Psoas muscle (tissue), 8 donors: ENCODE data around the gene STT3B. TPM values are rescaled to one million over a fixed set of nuclear protein-coding genes. Genes with fewer than 3 reads are reported as not detected.
A peak's percentile ranks its signal among the peaks of the same experiment; 100 is the strongest.

Source experiments
- ATAC-seq, 4 donors: fragments of 200-7000 bp; cut with Tn5 transposase; one replicate each; pipeline ENCODE4 v1.9.1; 2020; ENCODE audit warnings: moderate library complexity in 3 of 4, mild to moderate bottlenecking in 2 of 4
- DNase-seq, 2 donors: peaks; one replicate each; pipeline ENCODE4 v3.0.0-alpha.2; 2020
- H3K27ac ChIP-seq: fragments of 200-600 bp; one replicate; pipeline ENCODE4 v1.8.0; 2022
- H3K27me3 ChIP-seq, 3 donors: fragments of 200-600 bp in 1 of 3; one replicate each; pipeline versions ENCODE4 v1.6.1 to v1.8.0; 2013 to 2022; ENCODE audit warnings: low read length in 2 of 3, mild to moderate bottlenecking in 2 of 3, moderate library complexity in 1 of 3; ENCODE audit not compliant: insufficient read depth in 3 of 3
- H3K36me3 ChIP-seq, 2 donors: fragments of 200-600 bp in 1 of 2; one replicate each; pipeline versions ENCODE4 v1.6.1 to v1.8.0; 2013 to 2022; ENCODE audit warnings: low read depth in 1 of 2, mild to moderate bottlenecking in 1 of 2, moderate library complexity in 1 of 2; ENCODE audit not compliant: insufficient read depth in 1 of 2
- H3K4me1 ChIP-seq: fragments of 200-600 bp; one replicate; pipeline ENCODE4 v1.8.0; 2022
- H3K4me3 ChIP-seq: fragments of 200-600 bp; one replicate; pipeline ENCODE4 v1.8.0; 2022; ENCODE audit warnings: mild to moderate bottlenecking
- H3K9me3 ChIP-seq: fragments of 200-600 bp; one replicate; pipeline ENCODE4 v1.8.0; 2022
- CTCF ChIP-seq: fragments of 200-600 bp; IDR thresholded peaks from one replicate; pipeline ENCODE4 v1.8.0; 2022; ENCODE audit warnings: antibody characterized with exemption
- WGBS, 3 donors: extraction: QIAGEN DNeasy Blood & Tissue Kit; methylation state at CpG; one replicate each; pipeline versions ENCODE4 v1.1.6 to v1.1.7; 2013; 5-methylcytosine and 5-hydroxymethylcytosine counted together
- intact Hi-C, 2 donors: fragments of 100-400 bp; cut with DNase I; formaldehyde crosslinking; loops; one replicate each; pipeline versions ENCODE4 v1.11.0 to v1.14.2; 2022
- long read RNA-seq, 2 donors: library from polyadenylated mRNA; unstranded; transcript quantifications; one replicate each; pipeline ENCODE4 v2.0.0, GENCODE V29; 2021
- polyA plus RNA-seq, 3 donors: library from polyadenylated mRNA; stranded (reverse); fragments of 200-250 nt; gene quantifications; one replicate each; pipeline ENCODE4 v1.2.3, GENCODE V29; 2013
- total RNA-seq, 4 donors: library from RNA; stranded (reverse); fragmentation: NEBNext Ultra II Directional in 2 of 4; extraction: Animal tissue kit (Norgen Biotek cat#: 25700) in 2 of 4; gene quantifications; one replicate each; pipeline versions ENCODE4 v1.2.1 to v1.2.4, GENCODE V29; 2021 to 2023
- donor health status: healthy with polysubstance abuse.
- donor health status: DM: no; HTN: no; CAD: no; lungs with moderate emphysema.
- donor health status: Bipolar disorder and iron deficiency.
- donor health status: healthy.
- donor health status: DM: yes; HTN: yes; CAD: no.
- donor health status: DM: no; HTN: no; CAD: no.
- donor health status: DM: no; HTN: no; CAD: no.
- donor health status: DM: yes; HTN: yes; CAD: no.

Gene STT3B
- total RNA-seq (10 to 100 TPM; 56.6 to 95.5 (median 60.6) TPM), polyA plus RNA-seq (10 to 100 TPM; 33.8 to 61.3 (median 36.4) TPM)
- long read RNA-seq, donor 1, full-length matches to known transcripts = 107 of 116 reads
- long read RNA-seq, donor 1, partial matches to known transcripts = 2 of 116 reads
- long read RNA-seq, donor 1, other reads (novel, unspliced or antisense) = 7 of 116 reads
- long read RNA-seq, donor 2, full-length matches to known transcripts = 106 of 134 reads
- long read RNA-seq, donor 2, partial matches to known transcripts = 6 of 134 reads
- long read RNA-seq, donor 2, other reads (novel, unspliced or antisense) = 22 of 134 reads

GRCh38 chr3:31532587-31533168 lies at the start of gene STT3B:
Gene STT3B, plus strand, starts transcription at chr3:31532925. Its CDS starts 74 bp downstream, at chr3:31532999.
- H3K4me1 ChIP-seq = peaks cover 29% of the 10 kb centered on the region
- intact Hi-C loops = loop anchor here (5.0 to 10.0 kb wide), 3 partner anchors 45 to 768 kb away; no protein-coding TSS in a partner anchor
- peak within 1 kb of the TSS; percentile 99 for H3K27ac ChIP-seq
- 0 to 1% (median 1%) methylated on average over 27 to 68 of the region's 68 CpGs for WGBS, 3 donors
- H3K36me3 ChIP-seq = no peaks in the 10 kb centered on the region
- H3K27me3 ChIP-seq = no peaks in the 10 kb centered on the region
- peak within 1 kb of the TSS; percentile 88 for H3K4me3 ChIP-seq
- H3K9me3 ChIP-seq = no peaks in the 10 kb centered on the region
- peak; percentile 66 to 75 (median 72) for ATAC-seq
- peak; percentile 82 to 88 for DNase-seq
- TF ChIP-seq CTCF = no peak

- TF ChIP-seq CTCF = no peak
- intact Hi-C loops = no loop called here
- Histone ChIP-seq H3K36me3 (no peaks in the 10 kb centered on the region), H3K27ac (no peak overlapping the region), H3K4me1 (no peaks in the 10 kb centered on the region), H3K9me3 (no peaks in the 10 kb centered on the region), H3K27me3 (peaks cover 0 to 2% (median 0%) of the 10 kb centered on the region in 3 donors), H3K4me3 (no peak overlapping the region)
- ATAC-seq (no peak), DNase-seq (no peak)
- WGBS, 3 donors = 51 to 70% (median 53%) methylated on average over 1 of the region's 1 CpG
These were observed 48.9 kb upstream of the STT3B start for GRCh38 chr3:31483776-31484175.

- intact Hi-C loops = no loop called here
- ATAC-seq = no peak
- WGBS, 3 donors = 49 to 57% (median 52%) methylated on average over 1 of the region's 1 CpG
- no peak for DNase-seq
- no peaks in the 10 kb centered on the region for H3K4me1 ChIP-seq
- no peak overlapping the region for H3K4me3 ChIP-seq
- H3K9me3 ChIP-seq = peaks cover 1% of the 10 kb centered on the region
- TF ChIP-seq CTCF = no peak
- peaks cover 0 to 2% (median 0%) of the 10 kb centered on the region in 3 donors for H3K27me3 ChIP-seq
- no peaks in the 10 kb centered on the region for H3K36me3 ChIP-seq
- H3K27ac ChIP-seq = no peak overlapping the region
These were observed 47.5 kb upstream of the STT3B start for GRCh38 chr3:31485196-31485595.

GRCh38 chr3:31486865-31487533 lies 45.7 kb upstream of the STT3B start:
- DNase-seq (no peak), ATAC-seq (no peak)
- Histone ChIP-seq H3K9me3 (peaks cover 11% of the 10 kb centered on the region), H3K4me3 (no peak overlapping the region), H3K27me3 (no peaks in the 10 kb centered on the region), H3K27ac (no peak overlapping the region), H3K4me1 (no peaks in the 10 kb centered on the region), H3K36me3 (peaks cover 0 to 2% of the 10 kb centered on the region in 2 donors)
- intact Hi-C loops = no loop called here
- WGBS, 3 donors = 83 to 87% (median 84%) methylated on average over 7 of the region's 7 CpGs
- no peak for TF ChIP-seq CTCF
